CD14-positive monocyte (primary cell): ENCODE data around the gene ARPC5L. TPM values are rescaled to one million over a fixed set of nuclear protein-coding genes. Genes with fewer than 3 reads are reported as not detected.
"Not testable (repeated sequence)": the region's sequence is repeated elsewhere in the genome, so short reads cannot be mapped to it uniquely, and the experiment has no call there.

Experiments used
- DNase-seq, 3 donors: peaks; one replicate each; pipeline ENCODE4 v3.0.0-alpha.2; 2011 to 2022
- H2AFZ ChIP-seq: 2 replicates; pipeline ENCODE4 v1.6.0; 2012; ENCODE audit warnings: mild to moderate bottlenecking, low read depth, low read length, inconsistent platforms; ENCODE audit not compliant: insufficient read depth, poor library complexity, severe bottlenecking
- H3K27ac ChIP-seq, 2 donors: 1 replicate in 1 of 2; 2 replicates in 1 of 2; pipeline ENCODE4 v1.5.1; 2012 to 2013; ENCODE audit warnings: low read length in 2 of 2, control low read depth in 1 of 2, inconsistent platforms in 1 of 2, low read depth in 1 of 2, mild to moderate bottlenecking in 1 of 2
- H3K27me3 ChIP-seq, 2 donors: one replicate each; pipeline versions ENCODE4 v1.6.0 to v1.6.1; 2011 to 2013; ENCODE audit warnings: low read length in 2 of 2; ENCODE audit not compliant: control insufficient read depth in 2 of 2, insufficient read depth in 2 of 2
- H3K36me3 ChIP-seq, 2 donors: replicated peaks in 1 of 2; 1 replicate in 1 of 2; 2 replicates in 1 of 2; pipeline versions ENCODE4 v1.5.1 to v1.6.1; 2012 to 2013; ENCODE audit warnings: low read length in 2 of 2, control low read depth in 1 of 2, inconsistent platforms in 1 of 2, mild to moderate bottlenecking in 1 of 2; ENCODE audit not compliant: insufficient read depth in 2 of 2, control insufficient read depth in 1 of 2
- H3K4me1 ChIP-seq, 2 donors: 1 replicate in 1 of 2; 2 replicates in 1 of 2; pipeline versions ENCODE4 v1.5.1 to v1.6.1; 2012 to 2013; ENCODE audit warnings: low read length in 2 of 2, control low read depth in 1 of 2, inconsistent platforms in 1 of 2, mild to moderate bottlenecking in 1 of 2, moderate library complexity in 1 of 2; ENCODE audit not compliant: insufficient read depth in 2 of 2, control insufficient read depth in 1 of 2
- H3K4me2 ChIP-seq: replicated peaks from 2 replicates; pipeline ENCODE3; 2012; ENCODE audit warnings: low read length, moderate library complexity, mild to moderate bottlenecking; ENCODE audit not compliant: poor library complexity, severe bottlenecking; ENCODE audit errors: extremely low read depth
- H3K4me3 ChIP-seq, 3 experiments: fragments of 200-600 bp in 1 of 3; sonication (generic) in 1 of 3; replicated peaks in 1 of 3; 1 replicate in 2 of 3; 2 replicates in 1 of 3; pipeline ENCODE4 v1.5.1; 2011 to 2013; ENCODE audit warnings: low read length in 3 of 3, mild to moderate bottlenecking in 3 of 3, control low read depth in 2 of 3, low read depth in 2 of 3, inconsistent platforms in 1 of 3, moderate library complexity in 1 of 3
- H3K79me2 ChIP-seq: 2 replicates; pipeline ENCODE4 v1.6.0; 2012; ENCODE audit warnings: mild to moderate bottlenecking, control low read depth, inconsistent platforms, low read length, moderate library complexity; ENCODE audit not compliant: insufficient read depth
- H3K9ac ChIP-seq: 2 replicates; pipeline ENCODE4 v1.6.0; 2017; ENCODE audit warnings: low read length, mild to moderate bottlenecking; ENCODE audit not compliant: insufficient read depth, poor library complexity, severe bottlenecking
- H3K9me3 ChIP-seq, 2 donors: replicated peaks in 1 of 2; 1 replicate in 1 of 2; 2 replicates in 1 of 2; pipeline versions ENCODE4 v1.5.1 to v1.6.1; 2012 to 2013; ENCODE audit warnings: low read length in 2 of 2, control low read depth in 1 of 2; ENCODE audit not compliant: control insufficient read depth in 1 of 2, insufficient read depth in 1 of 2
- H4K20me1 ChIP-seq: 2 replicates; pipeline ENCODE4 v1.6.0; 2012; ENCODE audit warnings: mild to moderate bottlenecking, low read length, control low read depth, moderate library complexity; ENCODE audit not compliant: insufficient read depth
- H3K27ac Mint-ChIP-seq, 7 donors: one replicate each; pipeline ENCODE4 v1.8.0; 2020; ENCODE audit warnings: mild to moderate bottlenecking in 7 of 7, mixed read lengths in 7 of 7, moderate library complexity in 6 of 7, inconsistent platforms in 2 of 7
- H3K27me3 Mint-ChIP-seq, 3 donors: one replicate each; pipeline ENCODE4 v1.8.0; 2021 to 2022; ENCODE audit warnings: low read depth in 3 of 3, mild to moderate bottlenecking in 3 of 3, mixed read lengths in 3 of 3, moderate library complexity in 3 of 3, inconsistent platforms in 1 of 3
- H3K36me3 Mint-ChIP-seq, 2 donors: one replicate each; pipeline ENCODE4 v1.8.0; 2020; ENCODE audit warnings: mixed read lengths in 2 of 2, inconsistent platforms in 1 of 2, mild to moderate bottlenecking in 1 of 2
- H3K4me1 Mint-ChIP-seq: one replicate; pipeline ENCODE4 v1.8.0; 2020; ENCODE audit warnings: mild to moderate bottlenecking, mixed read lengths
- H3K4me3 Mint-ChIP-seq, 2 donors: one replicate each; pipeline ENCODE4 v1.8.0; 2020; ENCODE audit warnings: mild to moderate bottlenecking in 2 of 2, mixed read lengths in 2 of 2, moderate library complexity in 1 of 2
- H3K9me3 Mint-ChIP-seq, 7 donors: one replicate each; pipeline ENCODE4 v1.8.0; 2020 to 2022; ENCODE audit warnings: mixed read lengths in 7 of 7, mild to moderate bottlenecking in 6 of 7, moderate library complexity in 6 of 7, inconsistent platforms in 2 of 7
- WGBS: methylation state at CpG from one replicate; pipeline ENCODE4 v1.1.5; 2013; ENCODE audit warnings: missing lambda C conversion rate; ENCODE audit not compliant: insufficient coverage; 5-methylcytosine and 5-hydroxymethylcytosine counted together
- intact Hi-C, 2 donors: fragments of 100-400 bp; cut with micrococcal nuclease; formaldehyde crosslinking; loops; one replicate each; pipeline versions ENCODE4 v1.15.0 to v1.15.1; 2023
- polyA plus RNA-seq, 3 donors: library from polyadenylated mRNA; depleted of rRNA in 1 of 3; unstranded in 2 of 3; stranded (reverse) in 1 of 3; fragments of 300-500 nt in 2 of 3; fragments of >200 nt in 1 of 3; fragmentation: Illumina TruSeq in 2 of 3; gene quantifications; 1 replicate in 2 of 3; 2 replicates in 1 of 3; pipeline ENCODE4 v1.2.3, GENCODE V29; 2012 to 2021
- TF ChIP-seq, protein P1 (sequence below): fragments of 200-600 bp; IDR thresholded peaks from one replicate; pipeline ENCODE4 v1.8.0; 2022; ENCODE audit warnings: antibody characterized with exemption, mild to moderate bottlenecking

Gene ARPC5L
- polyA plus RNA-seq, 3 donors, result 16.0 to 35.2 (median 20.7) TPM

- Histone ChIP-seq H4K20me1 (no peaks in the 10 kb centered on the region), H3K27me3 (peaks cover 0 to under 1% of the 10 kb centered on the region in 2 donors), H3K36me3 (no peaks in the 10 kb centered on the region), H3K4me2 (no peak overlapping the region), H2AFZ (no peak overlapping the region), H3K79me2 (no peaks in the 10 kb centered on the region), H3K4me1 (no peaks in the 10 kb centered on the region), H3K4me3 (no peak overlapping the region), H3K9me3 (no peaks in the 10 kb centered on the region), H3K27ac (no peak overlapping the region), H3K9ac (no peak overlapping the region)
- 94% methylated on average over 7 of the region's 11 CpGs for WGBS
- H3K4me1 Mint-ChIP-seq, result peaks cover 5% of the 10 kb centered on the region
- H3K27me3 Mint-ChIP-seq, result peaks cover 5 to 15% (median 13%) of the 10 kb centered on the region in 3 donors
- no peak for DNase-seq
- intact Hi-C loops, result no loop called here
- no peaks in the 10 kb centered on the region for H3K36me3 Mint-ChIP-seq
- peaks cover 0 to 2% (median 0%) of the 10 kb centered on the region in 7 donors for H3K9me3 Mint-ChIP-seq
- H3K4me3 Mint-ChIP-seq, result no peak overlapping the region
- H3K27ac Mint-ChIP-seq, result no peak overlapping the region
- TF ChIP-seq, protein P1, sequence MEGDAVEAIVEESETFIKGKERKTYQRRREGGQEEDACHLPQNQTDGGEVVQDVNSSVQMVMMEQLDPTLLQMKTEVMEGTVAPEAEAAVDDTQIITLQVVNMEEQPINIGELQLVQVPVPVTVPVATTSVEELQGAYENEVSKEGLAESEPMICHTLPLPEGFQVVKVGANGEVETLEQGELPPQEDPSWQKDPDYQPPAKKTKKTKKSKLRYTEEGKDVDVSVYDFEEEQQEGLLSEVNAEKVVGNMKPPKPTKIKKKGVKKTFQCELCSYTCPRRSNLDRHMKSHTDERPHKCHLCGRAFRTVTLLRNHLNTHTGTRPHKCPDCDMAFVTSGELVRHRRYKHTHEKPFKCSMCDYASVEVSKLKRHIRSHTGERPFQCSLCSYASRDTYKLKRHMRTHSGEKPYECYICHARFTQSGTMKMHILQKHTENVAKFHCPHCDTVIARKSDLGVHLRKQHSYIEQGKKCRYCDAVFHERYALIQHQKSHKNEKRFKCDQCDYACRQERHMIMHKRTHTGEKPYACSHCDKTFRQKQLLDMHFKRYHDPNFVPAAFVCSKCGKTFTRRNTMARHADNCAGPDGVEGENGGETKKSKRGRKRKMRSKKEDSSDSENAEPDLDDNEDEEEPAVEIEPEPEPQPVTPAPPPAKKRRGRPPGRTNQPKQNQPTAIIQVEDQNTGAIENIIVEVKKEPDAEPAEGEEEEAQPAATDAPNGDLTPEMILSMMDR, result no peak
These were observed 18.4 kb upstream of the ARPC5L start for GRCh38 chr9:124843456-124844034.

- Histone ChIP-seq H3K9ac (no peak overlapping the region), H2AFZ (no peak overlapping the region), H3K36me3 (no peaks in the 10 kb centered on the region), H3K27me3 (no peaks in the 10 kb centered on the region), H3K79me2 (no peaks in the 10 kb centered on the region), H3K4me1 (no peaks in the 10 kb centered on the region), H3K4me2 (no peak overlapping the region), H3K27ac (no peak overlapping the region), H3K4me3 (no peak overlapping the region), H3K9me3 (no peaks in the 10 kb centered on the region), H4K20me1 (no peaks in the 10 kb centered on the region)
- peaks cover 2% of the 10 kb centered on the region for H3K4me1 Mint-ChIP-seq
- peak overlapping the region in 1 of 7 donors; percentile 20 for H3K27ac Mint-ChIP-seq
- no peak overlapping the region for H3K4me3 Mint-ChIP-seq
- H3K9me3 Mint-ChIP-seq, result peaks cover 0 to 2% (median 0%) of the 10 kb centered on the region in 7 donors
- WGBS, result no CpG with 5 or more reads among the region's 4 CpGs
- H3K36me3 Mint-ChIP-seq, result no peaks in the 10 kb centered on the region
- peaks cover 3 to 10% (median 9%) of the 10 kb centered on the region in 3 donors for H3K27me3 Mint-ChIP-seq
- intact Hi-C loops, result no loop called here
- no peak for DNase-seq
- TF ChIP-seq, protein P1, result no peak
These were observed 17.6 kb upstream of the ARPC5L start for GRCh38 chr9:124844291-124844690.

- H3K27me3 Mint-ChIP-seq, H3K9me3 Mint-ChIP-seq, H3K4me3 ChIP-seq, H4K20me1 ChIP-seq, H3K9ac ChIP-seq, H3K36me3 Mint-ChIP-seq, H3K27ac ChIP-seq, H3K79me2 ChIP-seq, H3K4me1 ChIP-seq, H3K4me2 ChIP-seq, intact Hi-C loops, H3K27ac Mint-ChIP-seq, H3K9me3 ChIP-seq, DNase-seq, H3K4me3 Mint-ChIP-seq, H2AFZ ChIP-seq, H3K4me1 Mint-ChIP-seq, H3K27me3 ChIP-seq, H3K36me3 ChIP-seq: not testable (repeated sequence)
- no CpG with 5 or more reads among the region's 9 CpGs for WGBS
These were observed 15.5 kb upstream of the ARPC5L start for GRCh38 chr9:124846467-124846866.
